Fibroblast of lung (primary cell): ENCODE results near the gene CCDC102A.

ENCODE experiments used
- CTCF ChIP-seq, 2 donors: IDR thresholded peaks in 1 of 2; conservative IDR thresholded peaks in 1 of 2; 1 replicate in 1 of 2; 2 replicates in 1 of 2; pipeline ENCODE4 v1.5.1; 2011 to 2012; ENCODE audit warnings: low read length in 2 of 2, control low read depth in 1 of 2, inconsistent platforms in 1 of 2, low read depth in 1 of 2, mild to moderate bottlenecking in 1 of 2
- EZH2 ChIP-seq: IDR thresholded peaks from 2 replicates; pipeline ENCODE4 v1.5.1; 2012; ENCODE audit warnings: low read length, control low read depth, mild to moderate bottlenecking; ENCODE audit errors: missing control alignments

- no peak for TF ChIP-seq EZH2
- TF ChIP-seq CTCF (conservative IDR thresholded peaks at IDR 0.05 in 1 of 2, IDR thresholded peaks at IDR 0.05 in 1 of 2; ENCODE audit: low read depth in 1 of 2, low read length in 2 of 2): no peak
Measured at GRCh38 chr16:57569306-57569946, 33.1 kb upstream of the CCDC102A start.
